Cerebellar nuclear complex (tissue), 1 donor: Measurements from ENCODE around the gene YIPF1.
"Not testable (repeated sequence)": the region's sequence is repeated elsewhere in the genome, so short reads cannot be mapped to it uniquely, and the experiment has no call there.

Source experiments
- DNase-seq, 2 experiments: peaks; one replicate each; lab custom pipeline; 2025; lab: John Stamatoyannopoulos, UW

YIPF1 gene

GRCh38 chr1:53894644-53895043, 5.0 kb upstream of the YIPF1 start:
- no peak for DNase-seq

DNA sequence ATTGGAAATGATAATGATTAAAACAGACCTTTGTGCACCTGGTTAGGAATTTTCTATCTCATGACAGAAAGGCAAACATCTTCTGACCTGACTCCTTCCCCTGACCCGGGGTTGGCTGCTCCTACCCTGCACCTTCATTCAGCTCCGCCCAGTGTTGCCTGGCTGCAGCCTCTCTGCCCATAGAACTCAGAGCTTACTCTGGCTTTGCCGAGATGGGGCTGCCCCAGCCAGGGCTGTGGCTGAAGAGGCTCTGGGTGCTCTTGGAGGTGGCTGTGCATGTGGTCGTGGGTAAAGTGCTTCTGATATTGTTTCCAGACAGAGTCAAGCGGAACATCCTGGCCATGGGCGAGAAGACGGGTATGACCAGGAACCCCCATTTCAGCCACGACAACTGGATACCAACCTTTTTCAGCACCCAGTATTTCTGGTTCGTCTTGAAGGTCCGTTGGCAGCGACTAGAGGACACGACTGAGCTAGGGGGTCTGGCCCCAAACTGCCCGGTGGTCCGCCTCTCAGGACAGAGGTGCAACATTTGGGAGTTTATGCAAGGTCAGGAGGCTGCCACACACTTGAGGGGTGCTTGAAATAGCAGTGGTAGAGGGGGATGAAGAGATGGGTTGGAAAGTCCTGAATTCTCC, 4.5 kb upstream of the YIPF1 start, which contains the start of gene DIO1:
DIO1 (plus strand) TSS at position 189 of the 638 bp plus-strand sequence; CDS start at position 213, 24 bp downstream.
- no peak for DNase-seq

DNA sequence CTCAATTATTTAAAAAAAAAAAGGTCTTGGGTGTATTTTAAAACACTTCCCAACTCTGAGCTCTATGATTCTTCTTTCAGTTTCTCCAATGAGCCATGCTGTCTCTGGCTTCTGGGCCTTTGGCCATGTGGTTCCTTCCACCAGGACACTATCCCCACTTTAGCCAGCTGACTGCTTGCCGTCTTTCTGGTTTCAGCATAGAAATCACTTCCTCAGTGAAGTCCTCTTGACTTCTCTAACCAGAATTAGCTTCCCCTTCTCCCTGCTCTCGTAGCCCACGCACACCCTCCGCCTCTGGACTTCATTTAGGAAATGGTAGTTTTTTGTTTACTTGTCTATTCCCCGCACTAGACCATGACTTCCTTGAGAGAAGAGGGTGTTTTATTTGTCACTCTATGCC, 3.3 kb upstream of the YIPF1 start:
- no peak for DNase-seq

DNA sequence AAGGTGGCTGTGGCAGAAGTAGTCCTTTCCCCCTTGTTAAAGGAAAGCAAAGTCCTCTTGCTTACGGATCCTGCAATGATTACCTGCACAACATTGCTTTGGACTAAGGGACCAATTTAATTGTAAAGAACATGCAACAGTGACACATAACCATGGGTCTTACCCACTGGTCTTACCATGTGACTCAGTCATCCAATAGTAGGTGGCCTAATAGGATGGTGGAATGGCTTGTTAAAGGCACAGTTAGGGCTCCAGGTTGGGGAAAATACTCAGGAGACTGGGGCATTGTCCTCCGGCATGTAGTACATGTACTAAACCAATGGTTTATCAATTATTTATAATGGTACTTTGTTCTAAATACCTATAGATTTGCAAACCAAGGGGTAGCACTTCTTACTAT, 2.1 kb upstream of the YIPF1 start:
- no peak for DNase-seq

DNA sequence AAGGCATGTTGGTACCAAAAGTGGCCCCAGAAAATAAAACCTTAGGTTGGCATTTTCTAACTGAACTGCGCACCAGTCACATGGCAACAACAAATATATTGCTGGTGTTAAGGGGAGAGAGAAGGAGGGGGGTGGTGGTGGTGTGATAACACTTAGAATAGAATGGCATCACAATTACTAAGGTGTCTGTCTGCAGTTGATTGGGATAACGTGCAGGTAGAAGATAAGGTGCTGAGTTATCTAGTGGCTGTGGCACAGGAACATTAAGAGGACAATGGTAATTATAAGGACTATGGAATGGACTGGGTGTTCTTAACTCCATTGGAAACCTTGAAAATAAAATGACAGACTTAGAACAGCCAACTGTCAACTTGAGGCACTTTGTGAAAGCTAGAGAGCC, 1.4 kb upstream of the YIPF1 start:
- no peak for DNase-seq

GRCh38 chr1:53890522-53890941, 935 bp upstream of the YIPF1 start:
- no peak for DNase-seq

DNA sequence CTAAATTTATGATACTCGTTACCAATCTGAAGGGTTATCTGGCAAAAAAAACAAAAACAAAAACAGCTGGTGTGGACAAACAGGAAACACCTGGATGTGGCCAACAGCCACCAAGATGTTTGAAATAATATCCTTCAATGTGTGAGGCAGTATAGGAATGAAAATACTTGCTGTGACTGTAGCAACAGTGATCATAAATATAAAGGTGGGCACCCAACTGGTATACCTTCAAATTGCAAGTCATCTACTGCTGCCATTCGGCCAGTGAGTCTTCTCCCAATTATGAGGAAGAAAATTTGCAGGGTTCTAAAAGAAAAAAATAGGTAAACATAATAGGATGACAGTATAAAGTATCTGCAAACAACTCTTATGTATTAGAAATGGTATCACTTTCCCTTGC, 916 bp downstream of the YIPF1 start:
- DNase-seq = no peak

DNA sequence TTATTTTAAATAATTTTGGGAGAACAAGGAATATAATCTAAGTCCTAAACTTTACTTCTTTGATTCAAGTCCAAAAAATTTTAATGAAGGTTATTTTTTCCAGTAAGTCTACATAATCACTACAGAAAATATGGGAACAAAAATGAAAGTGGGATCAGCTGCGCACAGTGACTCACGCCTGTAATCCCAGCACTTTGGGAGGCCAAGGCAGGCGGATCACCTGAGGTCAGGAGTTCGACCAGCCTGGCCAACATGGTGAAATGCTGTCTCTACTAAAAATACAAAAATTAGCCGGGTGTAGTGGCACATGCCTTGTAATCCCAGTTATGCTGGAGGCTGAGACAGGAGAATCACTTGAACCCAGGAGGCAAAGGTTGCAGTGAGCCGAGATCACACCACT, 6.0 kb downstream of the YIPF1 start:
- DNase-seq = not testable (repeated sequence)

DNA sequence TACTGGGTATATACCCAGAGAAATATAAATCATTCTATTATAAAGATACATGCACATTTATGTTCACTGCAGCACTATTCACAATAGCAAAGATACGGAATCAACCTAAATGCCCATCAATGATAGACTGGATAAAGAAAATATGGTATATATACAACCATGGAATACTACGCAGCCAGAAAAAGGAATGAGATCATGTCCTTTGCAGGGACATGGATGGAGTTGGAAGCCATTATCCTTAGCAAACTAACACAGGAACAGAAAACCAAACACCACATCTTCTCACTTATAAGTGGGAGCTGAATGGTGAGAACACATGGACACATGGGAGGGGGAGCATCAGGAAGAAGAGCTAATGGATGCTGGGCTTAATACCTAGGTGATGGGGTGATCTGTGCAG, 7.7 kb downstream of the YIPF1 start:
- not testable (repeated sequence) for DNase-seq

DNA sequence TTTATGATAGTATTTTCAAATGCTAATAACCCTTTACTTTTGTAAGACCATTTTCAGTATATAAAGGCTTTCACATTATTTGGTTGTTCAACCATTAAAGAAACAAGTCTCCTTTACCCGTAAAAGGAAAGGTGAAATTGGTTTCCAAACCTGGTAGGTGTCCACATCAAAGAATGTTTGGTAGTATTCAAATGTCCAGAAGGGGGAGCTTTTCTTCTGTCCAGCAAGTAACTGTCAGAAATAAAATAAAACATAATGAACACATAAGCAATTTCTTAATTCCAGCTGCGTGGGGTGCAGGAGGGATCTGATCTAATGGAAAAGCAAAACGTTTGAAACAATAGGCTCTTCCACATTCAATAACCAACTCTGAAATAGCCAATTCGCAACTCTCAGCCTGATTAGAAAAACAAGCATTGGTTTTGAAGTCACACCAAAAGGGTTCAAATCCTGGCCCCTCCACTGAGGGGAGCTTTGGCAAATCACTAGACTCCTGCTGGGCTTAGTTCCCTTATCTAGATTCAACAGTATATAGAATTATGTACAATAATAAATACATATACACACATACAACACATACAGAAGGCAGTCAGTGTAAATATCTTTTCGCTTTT, 11.0 kb downstream of the YIPF1 start:
- DNase-seq = no peak

DNA sequence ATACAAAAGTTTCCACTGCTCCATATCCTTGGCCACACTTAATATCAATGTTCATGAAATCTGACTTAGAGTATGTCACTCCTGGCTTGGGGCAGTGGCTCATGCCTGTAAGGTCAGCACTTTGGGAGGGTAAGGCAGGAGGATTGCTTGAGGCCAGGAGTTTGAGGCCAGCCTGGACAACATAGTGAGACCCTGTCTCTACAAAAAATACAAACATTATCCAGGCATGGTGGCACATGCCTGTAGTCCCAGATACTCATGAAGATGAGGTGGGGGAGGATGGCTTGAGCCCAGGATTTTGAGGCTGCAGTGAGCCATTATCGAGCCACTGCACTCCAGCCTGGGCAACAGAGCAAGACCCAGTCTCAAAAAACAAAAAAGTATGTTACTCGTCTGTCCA, 14.4 kb downstream of the YIPF1 start:
- not testable (repeated sequence) for DNase-seq

DNA sequence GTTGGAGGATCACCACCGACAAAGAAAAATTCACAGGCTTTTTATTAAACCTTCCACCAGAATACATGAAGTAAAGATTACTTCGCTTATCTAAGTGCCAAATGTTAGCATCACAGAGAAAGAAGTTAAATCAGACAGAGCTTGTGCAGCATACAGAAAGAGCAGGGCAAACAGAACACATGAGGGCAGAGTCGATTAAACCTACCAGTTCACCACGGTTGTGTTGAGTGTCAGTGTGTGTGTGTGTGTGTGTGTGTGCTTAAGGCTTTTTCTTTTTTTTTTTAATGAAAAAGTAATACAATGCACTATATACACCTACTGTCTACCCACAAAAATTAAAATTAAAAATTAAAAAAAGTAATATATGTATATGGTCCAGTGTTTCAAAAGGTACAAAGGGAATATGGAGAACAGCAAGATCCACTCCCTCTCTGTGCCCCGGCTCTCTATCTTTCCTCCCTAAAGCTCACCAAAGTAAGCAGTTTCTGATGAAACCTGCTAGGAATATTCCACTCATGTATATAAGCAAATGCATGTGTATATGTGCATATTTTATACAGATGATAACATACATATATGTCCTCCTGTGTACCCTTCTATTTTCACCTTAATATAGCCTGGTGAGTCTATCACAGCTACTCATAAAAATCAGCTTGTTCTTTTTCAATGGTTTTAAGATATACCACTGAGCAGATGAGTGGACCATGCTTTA, 17.7 kb downstream of the YIPF1 start:
- no peak for DNase-seq

GRCh38 chr1:53871221-53871620, 18.4 kb downstream of the YIPF1 start:
- DNase-seq = no peak

DNA sequence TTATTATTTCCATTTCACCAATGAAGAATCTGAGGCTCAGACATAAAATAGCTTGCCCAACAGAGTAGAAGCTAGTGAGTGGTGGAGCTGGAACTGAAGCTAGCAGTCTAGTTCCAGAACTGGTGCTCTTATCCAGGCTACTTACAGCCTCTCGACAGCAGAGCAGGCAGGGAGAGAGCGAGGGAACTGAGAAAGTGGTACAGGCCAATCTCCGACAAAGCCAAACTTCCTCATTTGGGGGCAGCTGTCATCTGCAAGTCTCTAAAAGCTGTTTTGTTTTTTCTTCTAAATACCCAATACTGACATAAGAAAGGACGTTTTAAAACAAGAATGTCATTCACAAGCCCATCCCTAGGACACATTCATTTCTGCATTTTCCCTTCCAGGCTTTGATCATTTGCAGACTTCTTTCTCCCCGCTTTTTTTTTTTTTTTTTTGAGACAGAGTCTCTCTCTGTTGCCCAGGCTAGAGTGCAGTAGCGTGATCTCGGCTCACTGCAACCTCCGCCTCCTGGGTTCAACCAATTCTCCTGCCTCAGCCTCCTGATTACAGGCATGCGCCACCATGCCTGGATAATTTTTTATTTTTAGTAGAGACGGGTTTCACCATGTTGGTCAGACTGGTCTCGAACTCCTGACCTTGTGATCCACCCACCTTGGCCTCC, 20.0 kb downstream of the YIPF1 start:
- DNase-seq = no peak

DNA sequence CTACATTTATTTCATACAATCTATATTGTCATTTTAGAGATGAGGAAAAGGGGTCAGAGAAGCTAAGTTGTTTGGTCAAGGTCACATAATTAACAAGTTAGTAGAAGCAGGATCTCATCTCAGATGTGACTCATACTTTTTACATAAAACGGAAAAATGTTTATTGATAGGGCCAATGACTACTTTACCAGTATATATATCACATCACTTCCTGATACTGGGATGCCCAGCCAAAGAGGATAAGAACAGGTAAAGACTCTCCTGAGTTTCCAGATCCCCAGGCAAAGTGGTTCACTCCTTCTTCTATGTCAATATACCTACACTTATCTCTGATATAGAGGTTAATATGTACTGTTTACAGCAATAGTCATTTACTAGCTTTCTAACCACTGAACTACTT, 21.0 kb downstream of the YIPF1 start:
- no peak for DNase-seq

DNA sequence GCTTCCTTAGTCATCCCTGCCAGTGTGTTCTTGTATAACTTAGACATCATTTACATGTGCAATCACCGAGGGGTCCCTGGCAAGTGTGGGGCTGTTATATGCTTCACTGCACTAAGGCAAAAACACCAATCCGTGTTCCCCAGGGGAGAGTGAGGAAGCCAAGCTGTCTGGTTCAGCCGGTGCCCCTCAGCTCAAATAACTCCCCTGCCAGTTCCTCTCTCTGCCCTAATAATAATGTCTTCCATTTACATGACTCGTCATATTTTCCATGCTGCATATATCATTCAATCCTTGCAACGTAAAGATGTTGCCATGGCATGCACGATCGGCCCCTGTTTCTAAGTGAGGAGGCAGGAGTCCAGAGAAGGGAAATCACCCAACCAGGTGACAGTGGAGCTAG, 27.1 kb downstream of the YIPF1 start:
- no peak for DNase-seq

GRCh38 chr1:53860967-53861411, 28.6 kb downstream of the YIPF1 start:
- no peak for DNase-seq

DNA sequence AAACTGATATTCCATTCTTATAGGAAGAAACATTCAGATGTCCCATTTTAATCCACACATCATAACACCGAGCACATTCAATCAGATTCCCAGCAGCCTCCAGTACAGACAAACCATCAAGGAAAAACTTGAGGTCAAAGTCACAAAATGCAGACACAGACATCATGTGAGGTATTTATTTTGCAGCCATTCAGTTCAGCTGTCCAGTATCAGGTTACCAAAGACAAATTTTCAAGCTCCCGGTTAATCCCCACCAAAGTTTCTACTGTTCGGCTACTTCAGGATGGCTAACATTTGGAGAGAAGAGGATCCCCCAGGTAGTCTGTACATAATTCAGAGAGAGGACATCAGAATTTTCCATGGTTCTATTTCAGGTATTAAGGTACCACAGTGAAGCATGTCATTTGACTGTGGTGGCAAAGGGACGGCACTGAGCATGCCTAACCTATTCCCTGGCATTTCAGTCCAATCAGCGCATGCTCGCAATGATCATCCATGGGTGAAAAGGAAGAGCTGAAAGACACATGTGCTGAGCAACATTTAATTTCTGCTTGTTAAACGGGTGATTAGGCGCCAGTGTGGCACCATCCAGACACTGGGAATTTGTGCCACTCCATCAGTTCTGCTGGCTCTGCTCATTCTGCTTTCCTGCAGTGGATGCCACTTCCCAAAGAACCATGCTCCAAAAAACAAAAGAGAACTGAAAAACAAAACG, 37.9 kb downstream of the YIPF1 start:
- no peak for DNase-seq

DNA sequence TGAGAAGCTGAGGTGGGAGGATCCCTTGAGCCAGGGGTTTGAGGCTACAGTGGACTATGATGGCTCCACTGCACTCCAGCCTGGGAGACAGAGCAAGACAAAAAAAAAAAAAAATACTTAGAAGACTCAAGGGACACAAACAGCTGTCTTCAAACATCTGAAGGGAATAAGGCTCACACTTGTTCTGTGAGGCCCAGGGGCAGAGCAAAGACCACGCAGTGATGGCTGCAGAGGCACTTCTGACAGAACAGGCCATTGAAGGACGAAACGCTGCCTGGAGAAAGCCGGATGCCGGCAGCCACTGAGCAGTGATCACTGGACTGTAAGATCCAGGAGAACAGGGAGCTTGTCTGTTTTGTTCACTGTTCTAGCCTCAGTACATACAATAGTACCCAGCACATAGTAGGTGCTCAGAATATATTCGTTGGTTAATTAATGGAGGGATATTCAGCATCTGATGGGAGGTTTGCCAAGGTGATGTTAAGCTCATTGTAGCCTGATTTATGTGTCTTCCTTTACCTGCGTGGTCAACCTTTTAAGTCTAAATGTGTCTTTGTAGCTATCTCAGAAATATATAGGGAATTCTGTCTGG, 39.4 kb downstream of the YIPF1 start:
- no peak for DNase-seq

- no peak for DNase-seq
These were observed 41.6 kb downstream of the YIPF1 start for GRCh38 chr1:53847980-53848379.

DNA sequence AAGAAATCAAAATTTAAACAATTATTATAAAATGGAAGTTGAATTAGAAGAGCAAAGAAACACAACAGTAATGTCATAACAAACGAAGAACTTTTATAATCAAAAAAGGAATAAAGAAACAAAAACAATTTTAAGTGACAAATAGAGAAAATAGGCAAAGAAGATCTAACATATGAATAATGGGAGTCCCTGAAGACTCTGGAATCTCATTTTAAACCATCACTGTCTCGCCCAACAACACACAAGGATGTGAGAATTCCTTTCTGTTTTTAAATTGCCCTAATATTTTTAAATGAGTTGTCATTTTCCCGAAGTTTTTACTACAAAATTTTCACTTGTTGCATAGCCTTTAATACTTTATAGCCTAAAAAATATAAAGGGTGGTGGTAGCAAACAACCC, 47.2 kb downstream of the YIPF1 start:
- DNase-seq = no peak

- no peak for DNase-seq
These were observed 51.0 kb downstream of the YIPF1 start for GRCh38 chr1:53838654-53838974.
